Endodermal cell (in vitro differentiated cells): Measurements from ENCODE around the gene KAZN. TPM values are rescaled to one million over a fixed set of nuclear protein-coding genes. Genes with fewer than 3 reads are reported as not detected.

Experiments used
- DNase-seq: peaks from one replicate; pipeline ENCODE4 v3.0.0-alpha.2; 2017
- H3K27ac ChIP-seq: 2 replicates; pipeline ENCODE4 v1.5.1; 2013; ENCODE audit warnings: mild to moderate bottlenecking, low read depth, low read length, moderate library complexity
- H3K27me3 ChIP-seq: 2 replicates; pipeline ENCODE4 v1.6.1; 2013; ENCODE audit warnings: mild to moderate bottlenecking, low read length, moderate library complexity; ENCODE audit not compliant: insufficient read depth, control insufficient read depth, poor library complexity, severe bottlenecking
- H3K36me3 ChIP-seq: 2 replicates; pipeline ENCODE4 v1.7.0; 2013; ENCODE audit warnings: mild to moderate bottlenecking, low read length, moderate library complexity; ENCODE audit not compliant: control insufficient read depth, insufficient read depth
- H3K4me1 ChIP-seq: one replicate; pipeline ENCODE4 v1.7.0; 2013; ENCODE audit warnings: low read length; ENCODE audit not compliant: control insufficient read depth, insufficient read depth
- H3K4me3 ChIP-seq: 2 replicates; pipeline ENCODE4 v1.5.1; 2013; ENCODE audit warnings: mild to moderate bottlenecking, low read length, moderate library complexity
- H3K9ac ChIP-seq: 2 replicates; pipeline ENCODE4 v1.6.1; 2013; ENCODE audit warnings: mild to moderate bottlenecking, low read length, moderate library complexity; ENCODE audit not compliant: poor library complexity, severe bottlenecking; ENCODE audit errors: extremely low read depth
- H3K9me3 ChIP-seq: 2 replicates; pipeline ENCODE4 v1.6.1; 2013; ENCODE audit warnings: mild to moderate bottlenecking, low read length, moderate library complexity; ENCODE audit not compliant: control insufficient read depth
- H3K27ac Mint-ChIP-seq: 2 replicates; pipeline ENCODE4 v1.8.0; 2020; ENCODE audit warnings: mixed read lengths
- H3K27me3 Mint-ChIP-seq: 2 replicates; pipeline ENCODE4 v1.8.0; 2021; ENCODE audit warnings: mild to moderate bottlenecking, mixed read lengths; ENCODE audit not compliant: insufficient read depth
- H3K36me3 Mint-ChIP-seq: 2 replicates; pipeline ENCODE4 v1.8.0; 2020; ENCODE audit warnings: low read depth, mixed read lengths
- H3K4me1 Mint-ChIP-seq: 2 replicates; pipeline ENCODE4 v1.8.0; 2020; ENCODE audit warnings: mixed read lengths
- H3K4me3 Mint-ChIP-seq: 2 replicates; pipeline ENCODE4 v1.8.0; 2020; ENCODE audit warnings: mild to moderate bottlenecking, moderate library complexity, mixed read lengths
- H3K9me3 Mint-ChIP-seq: 2 replicates; pipeline ENCODE4 v1.8.0; 2020; ENCODE audit warnings: mild to moderate bottlenecking, mixed read lengths
- WGBS, 2 experiments: methylation state at CpG; one replicate each; pipeline versions ENCODE4 v1.1.5 to v1.1.7; 2013; ENCODE audit warnings: missing lambda C conversion rate in 2 of 2, mixed read lengths in 1 of 2; ENCODE audit not compliant: insufficient coverage in 1 of 2, insufficient read length in 1 of 2; 5-methylcytosine and 5-hydroxymethylcytosine counted together
- total RNA-seq, 2 donors: library from RNA; stranded (reverse); fragmentation: NEBNext Ultra II Directional in 1 of 2; extraction: Animal tissue kit (Norgen Biotek cat#: 25700) in 1 of 2; gene quantifications; 2 replicates in 1 of 2; 3 replicates in 1 of 2; pipeline ENCODE4 v1.2.1, GENCODE V29; 2021
- TF ChIP-seq, protein P1 (sequence below): fragments of 200-600 bp; sonication (generic); conservative IDR thresholded peaks from 2 replicates; pipeline ENCODE4 v1.5.0; 2021; ENCODE audit warnings: antibody characterized with exemption, mild to moderate bottlenecking

Gene KAZN
- total RNA-seq, 2 donors from 2014 or later, result 12.4 to 13.9 TPM

GRCh38 chr1:15090373-15090772 is 491.9 kb downstream of the KAZN start:
- Mint-ChIP-seq H3K4me3 (peak overlapping the region; percentile 2), H3K36me3 (no peaks in the 10 kb centered on the region), H3K4me1 (peaks cover 10% of the 10 kb centered on the region), H3K9me3 (no peaks in the 10 kb centered on the region), H3K27ac (peak overlapping the region; percentile 81), H3K27me3 (no peaks in the 10 kb centered on the region)
- peak; percentile 94 for DNase-seq
- Histone ChIP-seq H3K9ac (peak overlapping the region; percentile 26), H3K9me3 (no peaks in the 10 kb centered on the region), H3K27me3 (no peaks in the 10 kb centered on the region), H3K36me3 (no peaks in the 10 kb centered on the region), H3K4me1 (no peaks in the 10 kb centered on the region), H3K4me3 (no peak overlapping the region), H3K27ac (no peak overlapping the region)
- WGBS, 2 experiments, result 16 to 32% methylated on average over 2 to 13 of the region's 13 CpGs
- TF ChIP-seq, protein P1, sequence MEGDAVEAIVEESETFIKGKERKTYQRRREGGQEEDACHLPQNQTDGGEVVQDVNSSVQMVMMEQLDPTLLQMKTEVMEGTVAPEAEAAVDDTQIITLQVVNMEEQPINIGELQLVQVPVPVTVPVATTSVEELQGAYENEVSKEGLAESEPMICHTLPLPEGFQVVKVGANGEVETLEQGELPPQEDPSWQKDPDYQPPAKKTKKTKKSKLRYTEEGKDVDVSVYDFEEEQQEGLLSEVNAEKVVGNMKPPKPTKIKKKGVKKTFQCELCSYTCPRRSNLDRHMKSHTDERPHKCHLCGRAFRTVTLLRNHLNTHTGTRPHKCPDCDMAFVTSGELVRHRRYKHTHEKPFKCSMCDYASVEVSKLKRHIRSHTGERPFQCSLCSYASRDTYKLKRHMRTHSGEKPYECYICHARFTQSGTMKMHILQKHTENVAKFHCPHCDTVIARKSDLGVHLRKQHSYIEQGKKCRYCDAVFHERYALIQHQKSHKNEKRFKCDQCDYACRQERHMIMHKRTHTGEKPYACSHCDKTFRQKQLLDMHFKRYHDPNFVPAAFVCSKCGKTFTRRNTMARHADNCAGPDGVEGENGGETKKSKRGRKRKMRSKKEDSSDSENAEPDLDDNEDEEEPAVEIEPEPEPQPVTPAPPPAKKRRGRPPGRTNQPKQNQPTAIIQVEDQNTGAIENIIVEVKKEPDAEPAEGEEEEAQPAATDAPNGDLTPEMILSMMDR, result no peak

DNA sequence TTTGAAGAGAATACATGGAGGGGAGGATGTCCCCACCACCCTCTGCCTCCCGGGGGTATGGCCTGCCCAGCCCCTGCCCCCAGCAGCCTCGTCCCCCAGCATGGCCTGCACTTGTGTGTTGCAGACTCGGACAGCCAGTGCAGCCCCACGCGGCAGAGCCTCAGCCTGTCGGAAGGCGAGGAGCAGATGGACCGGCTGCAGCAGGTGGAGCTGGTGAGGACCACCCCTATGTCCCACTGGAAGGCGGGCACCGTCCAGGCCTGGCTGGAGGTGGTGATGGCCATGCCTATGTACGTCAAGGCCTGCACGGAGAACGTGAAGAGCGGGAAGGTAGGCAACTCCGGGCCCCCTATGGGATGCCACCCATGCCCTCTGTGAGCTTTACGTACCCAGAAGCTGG is 495.6 kb downstream of the KAZN start:
- H3K4me3 Mint-ChIP-seq, result no peak overlapping the region
- TF ChIP-seq, protein P1, result no peak
- H3K9me3 ChIP-seq, result no peaks in the 10 kb centered on the region
- WGBS, 2 experiments, result 93 to 96% methylated on average over 14 to 16 of the region's 16 CpGs
- no peaks in the 10 kb centered on the region for H3K36me3 ChIP-seq
- no peaks in the 10 kb centered on the region for H3K4me1 ChIP-seq
- no peak for DNase-seq
- no peaks in the 10 kb centered on the region for H3K9me3 Mint-ChIP-seq
- H3K27ac ChIP-seq, result no peak overlapping the region
- no peak overlapping the region for H3K4me3 ChIP-seq
- H3K27me3 Mint-ChIP-seq, result no peaks in the 10 kb centered on the region
- no peak overlapping the region for H3K27ac Mint-ChIP-seq
- H3K4me1 Mint-ChIP-seq, result peaks cover 10% of the 10 kb centered on the region
- H3K9ac ChIP-seq, result no peak overlapping the region
- H3K27me3 ChIP-seq, result peaks cover 7% of the 10 kb centered on the region
- no peaks in the 10 kb centered on the region for H3K36me3 Mint-ChIP-seq

DNA sequence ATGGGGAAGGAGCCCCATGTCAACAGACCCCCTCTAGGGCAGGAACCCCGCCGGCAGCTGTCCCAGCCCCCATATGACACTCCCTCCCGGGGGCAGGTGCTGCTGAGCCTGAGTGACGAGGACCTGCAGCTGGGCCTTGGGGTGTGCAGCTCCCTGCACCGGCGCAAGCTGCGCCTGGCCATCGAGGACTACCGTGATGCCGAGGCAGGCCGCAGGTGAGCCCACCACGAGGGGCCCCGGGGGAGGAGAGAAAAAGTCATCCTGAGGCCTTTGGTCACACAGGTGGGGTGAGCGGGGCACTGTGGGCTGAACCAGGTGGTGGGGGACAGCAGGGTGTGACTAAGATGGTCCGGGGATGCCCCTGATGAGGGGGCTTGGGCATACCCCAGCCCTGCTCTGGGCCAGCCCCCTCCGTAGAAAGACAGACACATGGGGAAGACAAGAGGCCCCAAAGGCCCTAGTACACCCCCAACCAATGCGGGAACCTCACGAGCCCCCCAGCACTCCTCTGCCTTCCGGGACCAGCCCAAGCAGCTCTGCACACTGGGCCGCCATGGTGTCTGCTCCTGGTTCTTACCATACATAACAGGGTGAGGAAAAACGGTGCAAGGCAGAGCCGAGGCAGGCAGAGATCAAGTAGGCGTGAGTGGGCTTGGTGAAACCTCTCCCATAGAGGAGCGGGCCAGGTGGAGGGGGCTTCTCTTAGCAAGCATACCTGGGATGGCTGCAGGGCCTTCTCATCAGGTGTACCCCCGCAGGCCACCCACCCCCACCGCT is 496.4 kb downstream of the KAZN start:
- no peaks in the 10 kb centered on the region for H3K4me1 ChIP-seq
- no peak overlapping the region for H3K27ac ChIP-seq
- TF ChIP-seq, protein P1, result no peak
- WGBS, 2 experiments, result 93 to 95% methylated on average over 17 to 26 of the region's 26 CpGs
- peaks cover 13% of the 10 kb centered on the region for H3K27me3 ChIP-seq
- no peak for DNase-seq
- Mint-ChIP-seq H3K36me3 (no peaks in the 10 kb centered on the region), H3K4me1 (peaks cover 8% of the 10 kb centered on the region), H3K27me3 (peaks cover 8% of the 10 kb centered on the region), H3K4me3 (no peak overlapping the region), H3K9me3 (no peaks in the 10 kb centered on the region), H3K27ac (no peak overlapping the region)
- no peak overlapping the region for H3K4me3 ChIP-seq
- no peak overlapping the region for H3K9ac ChIP-seq
- H3K36me3 ChIP-seq, result no peaks in the 10 kb centered on the region
- no peaks in the 10 kb centered on the region for H3K9me3 ChIP-seq
